HG03354 (cell line): ENCODE results near the gene ABCB10.
A peak's percentile ranks its signal among the peaks of the same experiment; 100 is the strongest.
"Not testable (repeated sequence)": the region's sequence is repeated elsewhere in the genome, so short reads cannot be mapped to it uniquely, and the experiment has no call there.

Experiments
- ATAC-seq: cut with Tn5 transposase; IDR thresholded peaks from one replicate; pipeline ENCODE4 v1.9.1; 2021; ENCODE audit warnings: mild to moderate bottlenecking; ENCODE audit not compliant: unreplicated experiment, poor library complexity, severe bottlenecking

The ABCB10 gene

GRCh38 chr1:229485318-229485717, 73.2 kb downstream of the ABCB10 start:
- ATAC-seq, result no peak

DNA sequence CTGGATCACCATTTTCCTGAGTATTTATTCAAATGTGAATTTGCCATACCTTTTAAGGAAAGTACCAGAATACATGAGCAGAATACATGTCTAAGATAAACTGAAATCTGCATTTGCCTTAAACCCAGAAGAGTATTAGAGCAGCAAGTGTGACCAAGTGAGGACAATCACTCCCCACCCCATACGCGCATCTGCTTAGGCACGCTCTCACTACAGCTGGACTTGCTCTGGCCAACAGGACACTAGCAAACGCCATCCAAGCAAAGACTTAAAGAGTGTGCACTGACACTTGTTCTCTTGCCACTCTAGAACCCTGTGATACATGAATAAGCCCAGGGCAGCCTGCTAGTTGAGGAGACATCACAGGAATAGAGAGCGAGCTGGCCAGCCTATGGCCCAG, 76.0 kb downstream of the ABCB10 start:
- no peak for ATAC-seq

GRCh38 chr1:229480495-229480894, 78.0 kb downstream of the ABCB10 start:
- peak; percentile 38 for ATAC-seq

DNA sequence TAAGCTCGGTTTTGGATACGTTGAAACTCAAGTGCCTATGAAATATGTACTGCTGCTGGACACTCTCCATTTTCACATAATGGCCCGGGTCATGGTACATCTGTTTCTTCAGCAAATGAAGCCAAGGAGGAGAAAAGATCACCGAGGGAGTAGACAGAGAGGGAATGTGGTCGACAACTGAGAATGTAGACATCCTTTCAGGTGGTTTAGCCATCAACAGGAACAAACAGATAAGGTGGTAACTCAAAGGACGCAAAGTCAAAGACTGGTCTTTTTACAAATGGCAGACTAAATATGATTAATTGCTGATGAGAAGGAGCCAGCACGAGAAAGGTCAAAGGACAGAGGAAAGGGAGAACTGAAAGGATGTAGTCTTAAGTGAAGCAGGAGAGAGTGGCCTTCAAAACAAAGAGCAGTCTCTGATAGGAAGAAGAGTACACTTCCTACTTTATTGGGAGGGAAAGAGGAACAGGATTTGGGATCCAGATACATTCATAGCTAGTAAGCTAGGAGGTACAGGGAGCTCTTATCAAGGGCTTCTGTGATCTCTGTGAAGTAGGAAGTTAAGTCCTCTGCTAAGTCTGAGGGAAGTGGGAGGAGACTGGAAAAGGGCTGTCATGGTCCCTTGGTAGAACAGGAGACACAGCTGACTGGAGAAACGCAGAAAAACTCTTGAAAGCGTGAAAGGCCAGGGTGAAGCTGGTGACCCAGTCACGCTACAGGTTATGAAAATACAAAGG, 78.7 kb downstream of the ABCB10 start:
- peak; percentile 76 for ATAC-seq

DNA sequence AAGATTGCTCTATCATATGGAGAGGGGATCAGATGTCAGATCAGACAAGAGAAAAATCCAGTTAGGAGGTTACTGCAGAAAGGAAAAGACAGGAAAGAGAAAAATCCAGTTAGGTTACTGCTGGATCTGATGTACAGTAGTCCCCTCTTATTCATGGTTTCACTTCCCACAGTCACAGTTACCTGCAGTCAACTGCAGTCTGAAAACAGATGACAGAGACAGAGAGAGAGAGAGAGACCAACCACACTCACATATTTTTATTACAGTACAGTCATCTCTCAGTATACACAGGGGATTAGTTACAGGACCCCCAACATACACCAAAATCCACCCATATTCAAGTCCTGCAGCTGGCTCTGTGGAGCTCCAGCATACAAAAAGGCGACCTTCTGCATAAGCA, 79.7 kb downstream of the ABCB10 start:
- peak; percentile 75 for ATAC-seq

- ATAC-seq, result not testable (repeated sequence)
Observed at GRCh38 chr1:229475859-229476258, 82.6 kb downstream of the ABCB10 start.

GRCh38 chr1:229474509-229474908, 84.0 kb downstream of the ABCB10 start:
- no peak for ATAC-seq

- no peak for ATAC-seq
Observed at GRCh38 chr1:229471175-229471574, 87.3 kb downstream of the ABCB10 start.

DNA sequence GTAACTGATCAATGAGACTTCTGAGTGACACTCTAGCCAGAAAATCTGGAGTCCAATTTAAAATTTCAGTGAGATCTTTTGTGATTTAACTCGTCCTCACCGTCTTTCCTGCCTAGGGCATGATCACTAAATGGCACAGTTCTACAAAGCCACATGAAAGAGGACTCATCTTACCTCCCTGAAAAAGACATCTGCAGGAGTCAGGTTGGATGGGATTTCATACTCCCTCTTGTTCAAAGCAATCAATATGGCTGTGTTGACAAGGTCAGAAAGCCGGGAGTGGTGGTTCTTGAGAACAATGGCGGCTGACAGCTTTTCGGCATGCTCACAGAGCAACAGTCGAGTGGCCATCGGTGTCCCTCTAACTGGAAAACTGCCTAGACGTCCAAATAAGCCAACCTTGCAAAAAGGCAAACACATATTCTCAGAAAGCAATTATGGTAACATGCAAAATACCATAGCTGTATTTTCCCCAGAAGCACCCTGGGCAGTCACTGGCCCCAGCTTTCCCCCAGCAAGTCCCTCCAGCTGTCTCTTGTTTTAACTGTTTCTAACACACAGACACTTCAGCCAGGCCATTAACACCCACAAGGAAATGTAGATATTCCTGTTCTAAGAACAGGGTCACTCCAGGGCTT, 88.0 kb downstream of the ABCB10 start:
- no peak for ATAC-seq

- no peak for ATAC-seq
Observed at GRCh38 chr1:229466887-229467286, 91.6 kb downstream of the ABCB10 start.
